ENCODE data around the gene PDE6C.

DNA sequence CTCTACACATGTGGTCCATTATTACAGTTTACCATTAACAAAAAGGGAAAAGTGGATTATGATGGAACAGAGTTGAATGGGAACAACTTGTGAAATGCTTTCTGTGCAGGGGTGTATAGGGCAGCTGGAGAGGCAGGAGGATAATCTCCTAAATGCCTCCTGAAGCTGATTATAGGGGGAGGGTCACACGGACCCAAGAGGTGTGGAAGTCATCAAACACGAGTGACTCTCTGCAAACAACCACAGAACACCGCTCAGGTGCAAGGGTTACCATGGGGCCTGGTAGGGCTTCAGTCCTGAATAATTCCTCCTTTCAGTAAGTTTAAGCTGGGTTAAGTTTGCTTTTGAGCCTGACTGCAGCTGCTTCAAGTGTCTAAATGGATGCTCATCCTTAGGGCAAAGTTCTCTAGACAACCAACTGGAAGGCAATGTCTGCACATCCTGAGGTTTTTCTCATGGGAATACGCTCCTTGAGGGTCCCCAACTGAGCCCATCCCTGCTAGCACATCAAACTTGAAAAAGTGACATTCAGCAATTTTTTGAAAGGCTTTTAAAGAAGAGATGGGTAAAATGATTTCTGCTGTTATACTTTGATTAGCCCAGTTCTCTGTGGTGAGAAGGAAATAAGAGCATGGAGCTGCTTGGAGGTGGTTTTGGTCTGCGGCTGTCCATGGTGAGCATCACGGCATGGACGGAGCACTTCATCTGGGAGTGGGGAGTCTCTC is 1.9 kb downstream of the PDE6C start:
- TF ChIP-seq, protein P1, sequence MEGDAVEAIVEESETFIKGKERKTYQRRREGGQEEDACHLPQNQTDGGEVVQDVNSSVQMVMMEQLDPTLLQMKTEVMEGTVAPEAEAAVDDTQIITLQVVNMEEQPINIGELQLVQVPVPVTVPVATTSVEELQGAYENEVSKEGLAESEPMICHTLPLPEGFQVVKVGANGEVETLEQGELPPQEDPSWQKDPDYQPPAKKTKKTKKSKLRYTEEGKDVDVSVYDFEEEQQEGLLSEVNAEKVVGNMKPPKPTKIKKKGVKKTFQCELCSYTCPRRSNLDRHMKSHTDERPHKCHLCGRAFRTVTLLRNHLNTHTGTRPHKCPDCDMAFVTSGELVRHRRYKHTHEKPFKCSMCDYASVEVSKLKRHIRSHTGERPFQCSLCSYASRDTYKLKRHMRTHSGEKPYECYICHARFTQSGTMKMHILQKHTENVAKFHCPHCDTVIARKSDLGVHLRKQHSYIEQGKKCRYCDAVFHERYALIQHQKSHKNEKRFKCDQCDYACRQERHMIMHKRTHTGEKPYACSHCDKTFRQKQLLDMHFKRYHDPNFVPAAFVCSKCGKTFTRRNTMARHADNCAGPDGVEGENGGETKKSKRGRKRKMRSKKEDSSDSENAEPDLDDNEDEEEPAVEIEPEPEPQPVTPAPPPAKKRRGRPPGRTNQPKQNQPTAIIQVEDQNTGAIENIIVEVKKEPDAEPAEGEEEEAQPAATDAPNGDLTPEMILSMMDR (IDR thresholded peaks at IDR 0.05; ENCODE audit: control extremely low read depth in 1 of 3, insufficient read depth in 1 of 3, low read depth in 1 of 3, low read length in 3 of 3) = no peak
- TF ChIP-seq POLR2AphosphoS5 (IDR thresholded peaks at IDR 0.05; ENCODE audit: low read depth, low read length) = no peak
- no peak for TF ChIP-seq TBP (IDR thresholded peaks at IDR 0.05; ENCODE audit: low read depth, low read length)
- no peak for TF ChIP-seq POLR2A (IDR thresholded peaks at IDR 0.05; ENCODE audit: control extremely low read depth in 1 of 2, low read depth in 2 of 2, low read length in 2 of 2)
- no peak for TF ChIP-seq SIN3A (conservative IDR thresholded peaks at IDR 0.05 in 1 of 2, IDR thresholded peaks at IDR 0.05 in 1 of 2; ENCODE audit: low read depth in 1 of 2, low read length in 2 of 2)

Data from H1 (cell line).